ENCODE data around the gene KIFBP.
"Not testable (repeated sequence)": the region's sequence is repeated elsewhere in the genome, so short reads cannot be mapped to it uniquely, and the experiment has no call there.

KIFBP gene, protein sequence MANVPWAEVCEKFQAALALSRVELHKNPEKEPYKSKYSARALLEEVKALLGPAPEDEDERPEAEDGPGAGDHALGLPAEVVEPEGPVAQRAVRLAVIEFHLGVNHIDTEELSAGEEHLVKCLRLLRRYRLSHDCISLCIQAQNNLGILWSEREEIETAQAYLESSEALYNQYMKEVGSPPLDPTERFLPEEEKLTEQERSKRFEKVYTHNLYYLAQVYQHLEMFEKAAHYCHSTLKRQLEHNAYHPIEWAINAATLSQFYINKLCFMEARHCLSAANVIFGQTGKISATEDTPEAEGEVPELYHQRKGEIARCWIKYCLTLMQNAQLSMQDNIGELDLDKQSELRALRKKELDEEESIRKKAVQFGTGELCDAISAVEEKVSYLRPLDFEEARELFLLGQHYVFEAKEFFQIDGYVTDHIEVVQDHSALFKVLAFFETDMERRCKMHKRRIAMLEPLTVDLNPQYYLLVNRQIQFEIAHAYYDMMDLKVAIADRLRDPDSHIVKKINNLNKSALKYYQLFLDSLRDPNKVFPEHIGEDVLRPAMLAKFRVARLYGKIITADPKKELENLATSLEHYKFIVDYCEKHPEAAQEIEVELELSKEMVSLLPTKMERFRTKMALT

DNA sequence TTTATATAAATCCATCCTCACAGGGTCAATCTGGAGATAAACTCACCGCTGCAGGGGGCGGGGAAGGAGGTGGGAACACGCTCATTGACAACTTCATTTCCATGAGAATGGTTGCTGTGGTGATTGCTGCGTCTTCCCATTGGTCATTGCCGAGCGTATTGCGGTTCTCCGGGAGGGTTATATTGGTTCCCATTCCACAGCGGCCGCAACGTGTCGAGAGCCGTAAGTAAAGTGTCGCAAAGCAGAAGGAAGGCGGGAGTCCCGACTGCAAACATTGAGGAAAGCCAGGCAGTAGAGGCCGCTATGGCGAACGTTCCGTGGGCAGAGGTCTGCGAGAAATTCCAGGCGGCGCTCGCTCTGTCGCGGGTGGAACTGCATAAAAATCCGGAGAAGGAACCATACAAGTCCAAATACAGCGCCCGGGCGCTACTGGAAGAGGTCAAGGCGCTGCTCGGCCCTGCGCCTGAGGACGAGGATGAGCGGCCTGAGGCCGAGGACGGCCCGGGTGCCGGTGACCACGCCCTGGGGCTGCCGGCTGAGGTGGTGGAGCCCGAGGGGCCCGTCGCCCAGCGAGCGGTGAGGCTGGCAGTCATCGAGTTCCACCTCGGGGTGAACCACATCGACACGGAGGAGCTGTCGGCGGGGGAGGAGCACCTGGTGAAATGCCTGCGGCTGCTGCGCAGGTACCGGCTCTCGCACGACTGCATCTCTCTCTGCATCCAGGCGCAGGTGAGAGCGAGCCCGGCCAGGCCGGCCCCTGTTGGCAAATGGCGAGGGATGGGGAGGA is at the start of gene KIFBP:
KIFBP (plus strand) TSS at position 274 of the 787 bp plus-strand sequence; CDS start at position 304, 30 bp downstream.
- peak; percentile 52 to 98 (median 94) for DNase-seq

DNA sequence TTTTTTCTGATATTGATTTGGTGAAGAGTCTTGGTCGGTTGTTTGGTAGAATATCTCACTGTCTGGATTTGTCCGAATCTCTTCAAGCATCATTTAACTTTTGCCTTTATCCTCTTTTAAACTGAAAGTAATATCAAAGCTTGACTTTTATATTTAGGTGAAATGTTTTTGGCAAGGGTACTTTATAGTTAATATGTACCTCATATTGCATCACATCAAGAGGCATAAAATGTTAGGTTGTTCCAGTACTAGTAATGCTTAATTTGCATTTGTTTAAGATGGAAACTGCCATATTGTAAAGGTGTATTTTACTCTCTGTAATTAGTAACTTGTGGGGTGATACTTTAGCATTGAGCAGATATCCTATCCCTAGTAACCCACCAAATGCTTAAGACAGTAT is 49.7 kb upstream of the KIFBP start:
- no peak for DNase-seq

DNA sequence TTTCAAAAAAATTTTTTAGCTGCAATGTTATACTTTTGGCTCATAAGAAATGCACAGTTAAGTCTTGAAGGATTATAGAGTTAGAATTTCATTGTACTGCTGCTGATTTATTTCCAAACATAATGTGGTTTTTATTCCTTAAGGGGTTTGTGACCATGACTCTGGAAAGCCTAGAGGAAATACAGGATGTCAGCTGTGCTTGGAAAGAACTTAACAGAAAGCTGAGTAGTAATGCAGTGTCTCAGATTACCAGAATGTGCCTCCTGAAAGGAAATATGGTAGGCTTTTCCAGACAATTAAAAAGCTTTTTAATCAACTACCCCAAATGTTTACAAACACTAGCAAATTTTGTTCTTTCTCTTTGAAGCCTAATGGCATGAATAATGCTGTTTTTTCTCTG is 47.7 kb upstream of the KIFBP start:
- DNase-seq: not testable (repeated sequence)

DNA sequence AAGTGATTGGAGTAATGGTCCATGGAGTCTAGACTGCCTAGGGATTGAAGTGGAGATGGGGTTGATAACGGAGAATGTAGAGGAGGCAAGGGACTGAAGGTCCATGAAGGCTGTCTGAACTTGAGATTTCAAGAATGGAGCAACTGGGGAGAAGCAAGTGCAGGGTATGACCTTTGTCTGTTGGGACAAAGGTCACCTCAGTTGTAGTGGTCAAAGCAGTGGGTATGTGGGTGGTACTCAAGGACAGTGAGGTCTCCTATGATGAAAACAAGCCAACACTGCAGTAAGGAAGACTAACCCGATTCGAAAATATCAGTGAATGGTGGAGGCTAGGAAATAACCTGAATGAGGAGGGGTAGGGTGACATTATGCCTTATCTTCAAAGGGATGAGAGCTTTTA is 38.0 kb upstream of the KIFBP start:
- no peak for DNase-seq

DNA sequence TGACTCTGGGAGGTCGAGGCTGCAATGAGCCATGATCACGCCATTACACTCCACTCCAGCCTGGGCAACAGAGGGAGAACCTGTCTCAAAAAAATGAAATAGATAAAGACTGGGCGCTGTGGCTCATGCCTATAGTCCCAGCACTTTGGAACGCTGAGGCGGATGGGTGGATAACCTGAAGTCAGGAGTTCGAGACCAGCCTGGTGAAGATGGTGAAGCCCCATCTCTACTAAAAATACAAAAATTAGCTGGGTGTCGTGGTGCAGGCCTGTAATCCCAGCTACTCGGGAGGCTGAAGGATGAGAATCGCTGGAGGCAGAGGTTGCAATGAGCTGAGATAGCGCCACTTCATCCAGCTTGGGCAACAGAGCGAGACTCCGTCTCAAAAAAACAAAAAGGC is 33.7 kb upstream of the KIFBP start:
- no peak for DNase-seq

DNA sequence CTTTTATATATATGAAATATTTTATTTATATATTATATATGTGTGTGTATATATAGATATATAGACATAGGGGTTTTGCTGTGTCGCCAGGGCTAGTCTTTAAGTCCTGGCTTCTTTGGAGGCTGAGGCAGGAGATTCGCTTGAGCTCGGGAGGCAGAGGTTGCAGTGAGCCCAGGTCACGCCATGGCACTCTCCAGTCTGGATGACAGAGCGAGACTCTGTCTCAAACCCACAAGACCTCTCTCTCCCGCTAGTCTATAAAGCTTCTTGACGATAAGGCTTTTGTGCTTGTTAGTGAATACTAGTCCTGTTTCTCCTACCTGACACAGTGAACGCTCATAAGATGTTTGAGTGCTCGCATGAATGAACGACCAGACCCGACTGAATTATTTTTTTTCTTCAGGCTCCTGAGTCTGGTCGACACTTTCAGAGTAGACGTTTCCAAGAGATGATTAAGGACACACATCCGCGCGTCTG is 33.2 kb upstream of the KIFBP start:
- DNase-seq: peak in 1 of 56 donors; percentile 54

DNA sequence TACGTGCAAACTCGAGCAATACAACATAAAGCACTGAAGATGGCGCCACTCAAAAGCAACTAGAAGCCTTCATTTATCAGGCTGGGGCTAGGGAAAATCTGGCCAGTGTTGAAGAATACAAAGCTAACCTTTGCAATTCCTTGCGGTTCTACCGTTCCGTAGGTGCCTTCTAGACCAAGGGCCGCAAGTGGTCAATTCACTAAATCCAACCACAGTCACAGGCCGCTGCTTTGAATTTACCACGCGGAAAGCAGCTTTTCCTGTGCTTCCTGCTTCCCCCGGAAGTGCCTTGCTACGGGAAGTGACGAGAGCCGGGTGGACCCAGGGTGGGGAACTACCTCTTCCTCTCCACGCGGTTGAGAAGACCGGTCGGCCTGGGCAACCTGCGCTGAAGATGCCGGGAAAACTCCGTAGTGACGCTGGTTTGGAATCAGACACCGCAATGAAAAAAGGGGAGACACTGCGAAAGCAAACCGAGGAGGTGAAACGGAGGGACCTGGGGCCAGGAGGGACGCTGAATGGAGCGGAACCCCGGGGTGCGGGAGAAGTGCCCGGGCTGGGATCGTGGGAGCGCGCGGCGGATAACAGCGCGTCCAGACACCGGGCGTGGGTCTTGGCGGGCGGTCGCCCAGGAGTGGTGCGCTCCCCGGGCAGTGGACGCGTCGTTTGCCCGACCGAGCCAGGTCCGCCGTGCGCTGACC is 32.6 kb upstream of the KIFBP start, which contains the start of gene DDX21:
DDX21 (plus strand) TSS at position 339 of the 701 bp plus-strand sequence; CDS start at position 395, 56 bp downstream.
- DNase-seq: peak; percentile 42 to 96 (median 86)

DNA sequence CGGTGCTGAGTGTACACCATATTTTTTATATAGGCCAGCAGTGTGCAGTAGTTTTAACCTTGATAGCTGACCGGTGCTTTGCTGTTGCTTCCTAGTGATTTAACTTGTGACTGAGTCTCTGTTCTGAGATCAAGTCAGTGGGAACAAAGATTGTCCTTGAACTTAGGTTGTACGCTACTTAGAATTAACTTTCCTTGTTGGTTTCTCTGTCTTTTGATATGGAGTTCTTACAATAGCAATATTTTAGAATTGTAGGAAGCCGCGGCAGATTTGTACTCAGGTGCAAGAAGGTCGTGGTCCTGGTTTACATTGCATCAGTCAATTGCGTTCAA is 31.4 kb upstream of the KIFBP start:
- no peak for DNase-seq

DNA sequence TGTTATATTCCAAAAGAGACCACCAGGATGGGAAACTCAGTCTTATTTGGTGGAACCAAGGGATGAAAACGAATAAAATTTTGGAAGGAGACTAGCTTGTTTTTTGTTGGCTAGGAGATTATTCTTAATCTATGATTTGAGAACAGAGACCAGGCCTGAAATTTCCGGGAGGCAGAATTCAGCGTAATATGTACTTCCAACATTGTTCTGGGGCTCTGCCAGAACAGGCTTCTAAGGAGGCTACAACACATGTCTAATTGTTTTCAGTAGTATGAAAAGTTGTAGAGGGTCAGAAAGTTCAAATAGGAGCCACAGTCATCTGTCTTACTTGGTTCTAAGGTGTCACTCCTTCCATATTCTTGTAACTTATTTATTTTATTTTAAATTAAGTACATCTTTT is 30.9 kb upstream of the KIFBP start:
- no peak for DNase-seq

DNA sequence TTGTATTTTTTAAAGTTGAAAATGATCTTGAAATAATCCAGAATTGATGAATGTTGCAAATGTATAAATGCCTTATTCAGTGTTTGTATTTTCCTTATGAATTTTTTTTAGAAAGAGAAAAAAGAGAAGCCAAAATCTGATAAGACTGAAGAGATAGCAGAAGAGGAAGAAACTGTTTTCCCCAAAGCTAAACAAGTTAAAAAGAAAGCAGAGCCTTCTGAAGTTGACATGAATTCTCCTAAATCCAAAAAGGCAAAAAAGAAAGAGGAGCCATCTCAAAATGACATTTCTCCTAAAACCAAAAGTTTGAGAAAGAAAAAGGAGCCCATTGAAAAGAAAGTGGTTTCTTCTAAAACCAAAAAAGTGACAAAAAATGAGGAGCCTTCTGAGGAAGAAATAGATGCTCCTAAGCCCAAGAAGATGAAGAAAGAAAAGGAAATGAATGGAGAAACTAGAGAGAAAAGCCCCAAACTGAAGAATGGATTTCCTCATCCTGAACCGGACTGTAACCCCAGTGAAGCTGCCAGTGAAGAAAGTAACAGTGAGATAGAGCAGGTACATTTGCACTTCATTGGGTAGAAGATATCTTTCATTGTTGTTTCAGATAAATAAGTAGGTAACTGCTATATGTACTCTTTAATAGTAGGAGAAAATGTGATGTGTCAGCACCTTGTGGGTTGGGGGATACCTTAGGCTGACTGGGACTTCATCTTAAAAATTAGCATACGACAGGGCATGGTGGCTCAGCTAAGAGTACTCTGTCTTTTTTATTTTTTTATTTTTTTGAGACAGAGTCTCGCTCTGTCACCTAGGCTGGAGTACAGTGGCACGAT is 28.7 kb upstream of the KIFBP start:
- DNase-seq: no peak

DNA sequence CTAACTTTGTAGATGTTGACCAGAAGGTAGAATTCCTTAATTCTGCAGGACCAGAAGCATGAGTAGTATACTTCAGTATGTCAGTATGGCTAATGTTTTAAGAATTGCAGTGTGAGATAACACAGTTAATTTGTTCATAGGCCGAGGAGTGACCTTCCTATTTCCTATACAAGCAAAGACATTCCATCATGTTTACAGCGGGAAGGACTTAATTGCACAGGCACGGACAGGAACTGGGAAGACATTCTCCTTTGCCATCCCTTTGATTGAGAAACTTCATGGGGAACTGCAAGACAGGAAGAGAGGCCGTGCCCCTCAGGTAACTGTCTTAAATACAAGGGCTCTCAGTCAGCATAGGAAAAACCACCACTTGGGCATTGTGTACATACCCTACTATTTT is 25.5 kb upstream of the KIFBP start:
- DNase-seq: no peak

DNA sequence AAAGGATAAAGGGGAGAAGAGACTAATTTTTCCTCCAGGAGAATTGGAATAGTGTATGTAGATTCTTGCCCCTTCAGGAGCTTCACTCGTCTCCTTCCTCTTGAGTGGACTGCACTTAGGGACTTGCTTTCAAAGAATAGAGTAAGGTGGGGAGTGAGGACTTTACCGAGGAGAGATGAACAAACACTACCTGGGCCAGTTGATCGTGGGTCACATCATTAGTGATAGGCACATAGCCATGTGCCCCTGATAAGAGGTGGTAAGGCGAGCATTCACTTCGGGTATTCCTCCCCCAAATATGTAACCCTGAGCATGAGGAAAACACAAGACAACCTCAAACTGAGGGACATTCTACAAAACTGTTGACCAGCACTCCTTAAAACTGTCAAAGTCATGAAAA is 14.6 kb upstream of the KIFBP start:
- DNase-seq: no peak

DNA sequence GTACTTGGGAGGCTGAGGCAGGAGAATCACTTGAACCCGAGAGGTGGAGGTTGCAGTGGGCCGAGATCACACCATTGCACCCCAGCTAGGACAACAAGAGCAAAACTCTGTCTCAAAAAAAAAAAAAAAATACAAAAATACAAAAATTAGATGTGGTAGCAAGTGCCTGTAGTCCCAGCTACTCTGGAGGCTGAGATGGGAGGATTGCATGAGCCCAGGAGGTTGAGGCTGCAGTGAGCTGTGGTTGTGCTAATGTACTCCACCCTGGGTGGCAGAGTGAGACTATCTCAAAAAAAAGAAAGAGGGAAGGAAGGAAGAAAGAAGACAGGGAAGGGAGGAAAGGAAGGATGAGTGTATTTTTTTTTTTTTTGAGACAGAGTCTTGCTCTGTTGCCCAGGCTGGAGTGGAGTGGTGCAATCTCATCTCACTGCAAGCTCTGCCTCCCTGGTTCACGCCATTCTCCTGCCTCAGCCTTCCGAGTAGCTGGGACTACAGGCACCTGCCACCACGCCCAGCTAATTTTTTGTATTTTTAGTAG is 12.6 kb upstream of the KIFBP start:
- DNase-seq: not testable (repeated sequence)

DNA sequence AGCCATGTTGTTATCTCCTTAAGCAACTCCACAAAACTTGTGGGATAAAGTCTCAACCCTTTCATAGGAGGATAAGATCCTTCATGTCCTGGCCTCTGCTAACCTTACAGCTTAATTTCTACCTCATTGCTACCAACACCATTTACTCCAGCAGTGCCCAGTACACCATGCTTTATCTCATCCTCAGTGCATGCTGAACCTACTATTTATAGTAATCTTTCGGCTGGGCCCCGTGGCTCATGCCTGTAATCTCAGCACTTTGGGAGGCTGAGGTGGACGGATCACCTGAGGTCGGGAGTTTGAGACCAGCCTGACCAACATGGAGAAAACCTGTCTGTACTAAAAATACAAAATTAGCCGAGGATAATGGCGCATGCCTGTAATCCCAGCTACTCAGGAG is 8.9 kb upstream of the KIFBP start:
- DNase-seq: not testable (repeated sequence)

DNA sequence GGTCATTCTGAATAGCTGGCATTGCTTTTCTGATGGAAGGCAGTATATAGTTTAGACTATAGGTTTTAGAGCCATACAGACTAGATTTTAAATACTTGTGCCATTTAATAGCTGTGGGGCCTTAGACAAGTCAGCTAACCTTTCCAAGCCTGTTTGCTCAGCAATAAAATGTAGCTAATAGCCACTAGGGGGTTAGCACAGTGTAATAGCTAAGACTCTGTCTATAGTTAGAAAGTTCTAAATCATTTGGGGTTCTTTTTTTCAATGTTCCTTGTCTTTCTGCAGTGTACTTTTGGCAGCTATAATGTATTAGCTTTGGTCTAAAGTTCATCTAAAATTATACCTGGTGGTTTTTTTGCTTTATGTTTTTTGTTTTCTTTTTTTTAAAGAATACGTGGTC is 7.5 kb upstream of the KIFBP start:
- DNase-seq: no peak

DNA sequence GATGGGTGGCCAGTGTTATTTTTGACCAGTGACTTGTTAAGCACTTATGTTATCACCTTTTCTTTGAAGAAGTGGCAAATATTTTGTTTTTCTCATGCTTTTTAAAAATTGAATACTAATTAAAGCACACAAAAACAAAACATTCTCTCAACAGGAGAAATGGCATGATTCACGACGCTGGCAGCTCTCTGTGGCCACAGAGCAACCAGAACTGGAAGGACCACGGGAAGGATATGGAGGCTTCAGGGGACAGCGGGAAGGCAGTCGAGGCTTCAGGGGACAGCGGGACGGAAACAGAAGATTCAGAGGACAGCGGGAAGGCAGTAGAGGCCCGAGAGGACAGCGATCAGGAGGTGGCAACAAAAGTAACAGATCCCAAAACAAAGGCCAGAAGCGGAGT is 6.2 kb upstream of the KIFBP start:
- DNase-seq: no peak

DNA sequence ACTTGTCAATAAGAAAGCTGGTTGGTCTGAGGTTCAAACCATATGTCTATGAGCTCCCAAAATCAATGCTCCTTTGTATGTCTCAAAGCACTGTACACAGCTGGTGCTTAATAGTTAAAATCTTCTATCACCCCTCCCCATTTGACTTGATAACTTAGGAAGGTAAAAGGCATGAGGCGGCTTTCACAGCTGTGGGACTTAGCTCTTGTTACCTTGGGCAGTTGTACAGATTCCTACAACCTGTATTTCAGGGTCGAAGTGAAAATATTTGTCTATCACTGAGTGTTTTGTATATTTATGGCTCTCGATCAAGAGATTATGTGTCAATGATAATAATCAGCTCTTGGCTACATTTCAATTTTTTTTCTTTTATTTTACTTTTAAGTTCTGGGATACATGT is 992 bp upstream of the KIFBP start:
- DNase-seq: no peak

DNA sequence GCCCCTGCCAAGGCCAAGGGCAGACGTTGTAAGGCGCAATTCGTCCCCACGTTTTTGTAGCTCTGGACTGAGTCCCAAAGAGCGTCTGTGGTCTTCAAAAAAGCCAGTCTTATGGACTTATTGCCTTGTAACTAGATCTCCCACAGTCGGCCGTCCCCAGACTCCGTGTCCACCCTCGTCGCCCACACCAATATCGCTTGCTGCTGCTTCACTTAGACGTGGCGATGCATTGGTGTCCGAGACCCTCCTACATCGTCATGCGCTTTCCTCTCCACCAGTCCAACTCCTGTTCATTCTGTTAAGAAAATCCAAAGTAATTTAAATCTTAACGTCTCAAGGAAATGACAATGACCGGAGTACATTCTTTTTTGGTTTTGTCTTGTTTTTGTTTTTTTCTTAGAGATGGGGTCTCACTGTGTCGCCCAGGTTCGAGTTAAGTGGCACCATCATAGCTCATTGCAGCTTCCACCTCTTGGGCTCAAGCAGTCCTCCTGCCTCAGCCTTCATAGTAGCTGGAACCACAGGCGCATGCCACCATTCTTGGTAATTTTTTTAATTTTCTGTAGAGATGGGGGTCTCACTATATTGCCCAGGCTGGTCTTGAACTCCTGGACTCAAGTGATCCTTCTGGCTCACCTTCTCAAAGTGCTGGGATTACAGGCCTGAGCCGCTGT is 851 bp downstream of the KIFBP start:
- DNase-seq: peak in 4 of 56 donors; percentile 14 to 32 (median 22)

DNA sequence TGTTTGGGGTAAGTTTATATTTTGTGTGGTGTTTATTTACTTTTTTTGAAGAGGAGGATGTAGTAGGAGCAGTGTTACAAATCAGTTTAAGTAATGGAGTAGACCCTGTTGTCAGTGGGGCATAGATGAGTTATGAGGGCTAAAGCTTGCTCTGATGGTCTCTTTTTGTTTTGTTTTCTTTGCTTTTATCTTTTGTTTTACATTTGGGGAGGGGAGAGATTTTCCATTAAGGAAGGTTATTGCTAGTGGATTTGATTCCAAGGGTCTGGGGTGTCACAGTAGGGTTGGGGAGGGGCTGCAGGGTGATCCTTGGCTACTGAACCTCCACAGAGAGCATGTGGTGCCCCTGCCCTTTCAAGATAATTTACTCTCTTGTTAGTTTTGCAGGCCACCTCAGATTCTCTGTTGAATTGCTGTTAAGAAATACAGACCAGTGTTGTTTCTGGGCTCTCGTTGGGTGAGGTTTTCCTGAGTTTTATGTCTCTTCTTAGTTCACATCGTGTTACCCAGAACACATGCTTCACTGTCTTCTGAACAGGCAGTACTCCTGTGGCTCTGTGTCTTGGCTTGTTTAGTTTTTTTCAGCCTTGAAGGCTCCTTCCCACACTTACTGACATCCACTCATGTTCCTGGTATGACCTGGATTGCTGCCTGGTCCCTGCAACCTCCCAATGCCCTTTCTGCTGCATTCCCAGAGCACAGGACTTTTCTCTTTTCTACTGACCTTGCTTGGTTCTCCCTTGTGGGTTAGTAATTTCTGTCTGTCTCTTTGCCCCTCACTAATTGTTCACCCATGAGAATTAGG is 4.2 kb downstream of the KIFBP start:
- DNase-seq: no peak

Measured in nucleus accumbens (tissue), 56 donors.